Smooth muscle cell (in vitro differentiated cells): ENCODE results near the gene EMILIN1. TPM values are rescaled to one million over a fixed set of nuclear protein-coding genes. Genes with fewer than 3 reads are reported as not detected.

Source experiments
- DNase-seq: peaks from one replicate; lab custom pipeline; 2025; ENCODE audit not compliant: unreplicated experiment; lab: John Stamatoyannopoulos, UW
- H2AFZ ChIP-seq: fragments of 200-600 bp; sonication (generic); 2 replicates; pipeline ENCODE4 v1.6.0; 2016; ENCODE audit warnings: antibody characterized with exemption, low read depth, mild to moderate bottlenecking
- H3F3A ChIP-seq: fragments of 200-600 bp; sonication (generic); 2 replicates; pipeline ENCODE4 v1.6.0; 2017; ENCODE audit warnings: antibody characterized with exemption, low read depth
- H3K27ac ChIP-seq: fragments of 200-600 bp; sonication (generic); 2 replicates; pipeline ENCODE4 v1.5.1; 2016; ENCODE audit warnings: low read depth, mild to moderate bottlenecking
- H3K27me3 ChIP-seq: fragments of 200-600 bp; sonication (generic); 2 replicates; pipeline ENCODE4 v1.6.1; 2016; ENCODE audit warnings: low read depth, mild to moderate bottlenecking
- H3K36me3 ChIP-seq: fragments of 200-600 bp; sonication (generic); 2 replicates; pipeline ENCODE4 v1.5.1; 2016; ENCODE audit warnings: low read depth
- H3K4me1 ChIP-seq: fragments of 200-600 bp; sonication (generic); 2 replicates; pipeline ENCODE4 v1.5.1; 2016; ENCODE audit warnings: low read depth
- H3K4me2 ChIP-seq: fragments of 200-600 bp; sonication (generic); 2 replicates; pipeline ENCODE4 v1.6.0; 2016; ENCODE audit warnings: mild to moderate bottlenecking
- H3K4me3 ChIP-seq: fragments of 200-600 bp; sonication (generic); 2 replicates; pipeline ENCODE4 v1.5.1; 2016; ENCODE audit warnings: mild to moderate bottlenecking
- H3K79me2 ChIP-seq: fragments of 200-600 bp; sonication (generic); 2 replicates; pipeline ENCODE4 v1.6.0; 2016; ENCODE audit warnings: low read depth, mild to moderate bottlenecking
- H3K9ac ChIP-seq: fragments of 200-600 bp; sonication (generic); 2 replicates; pipeline ENCODE4 v1.6.0; 2016; ENCODE audit warnings: low read depth
- H3K9me3 ChIP-seq: fragments of 200-600 bp; sonication (generic); replicated peaks from 2 replicates; pipeline ENCODE4 v1.5.1; 2016; ENCODE audit warnings: low read depth
- H4K20me1 ChIP-seq: fragments of 200-600 bp; sonication (generic); 2 replicates; pipeline ENCODE4 v1.6.0; 2016; ENCODE audit warnings: low read depth
- WGBS: methylation state at CpG from one replicate; pipeline ENCODE4 v1.1.7; 2016; ENCODE audit warnings: low lambda C conversion rate; 5-methylcytosine and 5-hydroxymethylcytosine counted together
- polyA plus RNA-seq: library from polyadenylated mRNA; unstranded; fragments of >200 nt; fragmentation: Nextera tagmentation; extraction: Ambion mirVana; gene quantifications from 2 replicates; pipeline ENCODE4 v1.2.1, GENCODE V29; 2016
- total RNA-seq: library from RNA; depleted of rRNA; stranded (reverse); fragments of >200 nt; gene quantifications from 2 replicates; pipeline ENCODE4 v1.2.3, GENCODE V29; 2014
- TF ChIP-seq, protein P1 (sequence below): fragments of 200-600 bp; sonication (generic); IDR thresholded peaks from 2 replicates; pipeline ENCODE4 v1.5.1; 2017; ENCODE audit warnings: borderline replicate concordance, mild to moderate bottlenecking, antibody characterized with exemption; ENCODE audit not compliant: insufficient read depth, poor library complexity, severe bottlenecking

Gene EMILIN1
- total and polyA plus RNA-seq, 2 experiments from 2014 or later = 111 to 518 TPM

DNA sequence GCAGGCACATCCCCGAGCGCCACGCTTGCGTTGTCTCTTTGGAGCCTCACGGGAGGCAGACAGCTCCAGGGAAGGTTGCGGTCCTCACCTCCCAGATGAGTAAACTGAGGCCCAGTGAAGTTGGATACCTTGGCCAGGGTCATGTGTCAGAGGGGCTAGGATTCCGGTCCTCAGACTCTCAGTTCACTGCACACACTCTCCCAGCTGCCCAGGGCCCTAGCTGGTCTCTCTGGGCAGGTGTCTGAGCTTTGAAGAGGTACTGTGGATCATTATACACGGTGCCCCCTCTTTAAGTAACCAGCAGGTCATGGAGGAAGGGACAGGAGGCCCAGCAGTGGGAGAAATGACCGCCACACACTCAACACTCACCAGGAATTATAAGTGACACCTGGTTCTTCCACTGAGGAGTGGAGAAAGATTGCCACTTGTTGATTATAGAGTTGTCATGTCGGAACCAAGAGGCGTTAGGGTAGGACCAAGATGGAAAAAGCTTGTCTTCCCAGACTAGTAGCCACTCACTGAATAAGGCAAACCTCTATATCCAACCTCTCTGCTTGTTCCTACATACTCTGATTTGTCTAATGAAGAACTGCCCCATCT, 45.1 kb upstream of the EMILIN1 start:
- Histone ChIP-seq H3K27ac (peak overlapping the region; percentile 61), H4K20me1 (peaks cover 49% of the 10 kb centered on the region), H3K4me1 (no peaks in the 10 kb centered on the region), H3K9me3 (no peaks in the 10 kb centered on the region), H3F3A (peaks cover 12% of the 10 kb centered on the region), H3K4me2 (peak overlapping the region; percentile 95), H3K27me3 (no peaks in the 10 kb centered on the region), H3K4me3 (peak overlapping the region; percentile 95), H3K79me2 (peaks cover 44% of the 10 kb centered on the region), H3K36me3 (peaks cover 8% of the 10 kb centered on the region), H3K9ac (peak overlapping the region; percentile 97), H2AFZ (no peak overlapping the region)
- WGBS = 20% methylated on average over 11 of the region's 11 CpGs
- DNase-seq = no peak
- TF ChIP-seq, protein P1, sequence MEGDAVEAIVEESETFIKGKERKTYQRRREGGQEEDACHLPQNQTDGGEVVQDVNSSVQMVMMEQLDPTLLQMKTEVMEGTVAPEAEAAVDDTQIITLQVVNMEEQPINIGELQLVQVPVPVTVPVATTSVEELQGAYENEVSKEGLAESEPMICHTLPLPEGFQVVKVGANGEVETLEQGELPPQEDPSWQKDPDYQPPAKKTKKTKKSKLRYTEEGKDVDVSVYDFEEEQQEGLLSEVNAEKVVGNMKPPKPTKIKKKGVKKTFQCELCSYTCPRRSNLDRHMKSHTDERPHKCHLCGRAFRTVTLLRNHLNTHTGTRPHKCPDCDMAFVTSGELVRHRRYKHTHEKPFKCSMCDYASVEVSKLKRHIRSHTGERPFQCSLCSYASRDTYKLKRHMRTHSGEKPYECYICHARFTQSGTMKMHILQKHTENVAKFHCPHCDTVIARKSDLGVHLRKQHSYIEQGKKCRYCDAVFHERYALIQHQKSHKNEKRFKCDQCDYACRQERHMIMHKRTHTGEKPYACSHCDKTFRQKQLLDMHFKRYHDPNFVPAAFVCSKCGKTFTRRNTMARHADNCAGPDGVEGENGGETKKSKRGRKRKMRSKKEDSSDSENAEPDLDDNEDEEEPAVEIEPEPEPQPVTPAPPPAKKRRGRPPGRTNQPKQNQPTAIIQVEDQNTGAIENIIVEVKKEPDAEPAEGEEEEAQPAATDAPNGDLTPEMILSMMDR = no peak

DNA sequence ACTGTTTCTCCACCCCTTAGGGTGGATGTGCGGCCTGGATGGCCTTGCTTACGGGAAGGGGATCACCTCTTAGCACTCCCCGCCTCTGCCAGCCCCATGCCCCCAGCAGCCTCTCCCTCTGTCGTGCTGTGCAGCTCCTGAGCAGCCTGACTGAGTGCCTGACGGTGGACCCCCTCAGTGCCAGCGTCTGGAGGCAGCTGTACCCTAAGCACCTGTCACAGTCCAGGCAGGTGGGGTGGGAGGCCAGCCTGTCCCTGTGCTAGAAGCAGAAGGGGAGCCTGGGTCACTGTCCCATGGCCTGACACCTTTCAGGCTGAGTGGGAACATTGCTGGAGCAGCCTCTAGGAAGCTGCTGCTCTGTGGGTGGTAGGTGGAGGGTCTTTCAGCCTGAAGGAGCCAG, 40.4 kb upstream of the EMILIN1 start:
- Histone ChIP-seq H3K27ac (no peak overlapping the region), H4K20me1 (peaks cover 76% of the 10 kb centered on the region), H3K36me3 (peaks cover 8% of the 10 kb centered on the region), H3K9ac (no peak overlapping the region), H3K4me2 (no peak overlapping the region), H3K9me3 (no peaks in the 10 kb centered on the region), H3F3A (peaks cover 36% of the 10 kb centered on the region), H3K4me1 (no peaks in the 10 kb centered on the region), H2AFZ (no peak overlapping the region), H3K27me3 (no peaks in the 10 kb centered on the region), H3K79me2 (peaks cover 33% of the 10 kb centered on the region), H3K4me3 (no peak overlapping the region)
- WGBS = 97% methylated on average over 6 of the region's 6 CpGs
- DNase-seq = no peak
- TF ChIP-seq, protein P1 = no peak

DNA sequence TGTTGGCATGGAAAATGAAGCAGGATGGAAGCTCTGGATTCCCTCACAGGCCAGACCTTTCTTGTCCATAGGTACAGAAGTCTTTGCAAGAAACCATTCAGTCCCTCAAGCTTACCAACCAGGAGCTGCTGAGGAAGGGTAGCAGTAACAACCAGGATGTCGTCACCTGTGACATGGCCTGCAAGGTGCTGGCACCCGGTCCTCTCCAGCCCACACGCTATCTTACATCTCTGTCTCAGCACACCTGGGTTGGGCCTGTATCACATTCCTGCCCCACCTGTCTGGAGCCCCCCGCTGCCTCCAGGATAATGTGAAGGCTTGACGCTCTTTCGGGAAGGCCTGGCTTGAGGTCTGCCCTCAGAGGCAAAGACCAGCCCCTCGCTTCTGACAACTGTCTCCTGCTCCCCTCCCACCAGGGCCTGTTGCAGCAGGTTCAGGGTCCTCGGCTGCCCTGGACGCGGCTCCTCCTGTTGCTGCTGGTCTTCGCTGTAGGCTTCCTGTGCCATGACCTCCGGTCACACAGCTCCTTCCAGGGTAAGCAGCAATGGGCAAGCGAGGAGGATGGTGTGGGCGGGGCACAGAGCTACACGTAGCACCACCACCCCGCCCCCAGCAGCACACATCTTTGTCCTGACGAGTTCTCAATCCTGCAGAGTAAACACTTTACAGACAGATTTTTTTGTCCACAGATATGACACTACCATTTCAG, 39.6 kb upstream of the EMILIN1 start:
- H3F3A ChIP-seq = peaks cover 37% of the 10 kb centered on the region
- H3K4me1 ChIP-seq = no peaks in the 10 kb centered on the region
- H3K9me3 ChIP-seq = no peaks in the 10 kb centered on the region
- DNase-seq = no peak
- H3K4me2 ChIP-seq = no peak overlapping the region
- H3K9ac ChIP-seq = no peak overlapping the region
- TF ChIP-seq, protein P1 = no peak
- 93% methylated on average over 17 of the region's 17 CpGs for WGBS
- H3K36me3 ChIP-seq = peaks cover 8% of the 10 kb centered on the region
- no peaks in the 10 kb centered on the region for H3K27me3 ChIP-seq
- H3K27ac ChIP-seq = no peak overlapping the region
- no peak overlapping the region for H2AFZ ChIP-seq
- no peak overlapping the region for H3K4me3 ChIP-seq
- peaks cover 25% of the 10 kb centered on the region for H3K79me2 ChIP-seq
- peaks cover 76% of the 10 kb centered on the region for H4K20me1 ChIP-seq
